Nephron progenitor cell (in vitro differentiated cells): ENCODE results near the gene THAP4.

Experiments used
- DNase-seq: peaks from one replicate; pipeline ENCODE4 v3.0.0; 2021
- H3K27ac Mint-ChIP-seq: 2 replicates; pipeline ENCODE4 v1.8.0; 2021; ENCODE audit warnings: mild to moderate bottlenecking, moderate library complexity, mixed read lengths
- H3K27me3 Mint-ChIP-seq: 2 replicates; pipeline ENCODE4 v1.8.0; 2021; ENCODE audit warnings: mild to moderate bottlenecking, low read depth, mixed read lengths; ENCODE audit not compliant: poor library complexity
- H3K36me3 Mint-ChIP-seq: 2 replicates; pipeline ENCODE4 v1.8.0; 2021; ENCODE audit warnings: low read depth, mixed read lengths
- H3K4me1 Mint-ChIP-seq: 2 replicates; pipeline ENCODE4 v1.8.0; 2021; ENCODE audit warnings: mixed read lengths
- H3K4me3 Mint-ChIP-seq: 2 replicates; pipeline ENCODE4 v1.8.0; 2021; ENCODE audit warnings: mild to moderate bottlenecking, moderate library complexity, mixed read lengths
- H3K9me3 Mint-ChIP-seq: 2 replicates; pipeline ENCODE4 v1.8.0; 2021; ENCODE audit warnings: mild to moderate bottlenecking, moderate library complexity, mixed read lengths
- CTCF ChIP-seq: fragments of 200-600 bp; sonication (generic); IDR thresholded peaks from 2 replicates; pipeline ENCODE4 v1.5.0; 2021; ENCODE audit warnings: antibody characterized with exemption

The THAP4 gene

GRCh38 chr2:241637795-241638660 lies 1.1 kb upstream of the THAP4 start:
- H3K27me3 Mint-ChIP-seq = no peaks in the 10 kb centered on the region
- peaks cover 35% of the 10 kb centered on the region for H3K36me3 Mint-ChIP-seq
- no peak for TF ChIP-seq CTCF
- peaks cover 59% of the 10 kb centered on the region for H3K4me1 Mint-ChIP-seq
- DNase-seq = peak; percentile 70
- peak overlapping the region; percentile 98 for H3K4me3 Mint-ChIP-seq
- no peaks in the 10 kb centered on the region for H3K9me3 Mint-ChIP-seq
- H3K27ac Mint-ChIP-seq = peak overlapping the region; percentile 83

- no peak for TF ChIP-seq CTCF
- Mint-ChIP-seq H3K9me3 (no peaks in the 10 kb centered on the region), H3K4me3 (peak overlapping the region; percentile 88), H3K27ac (peak overlapping the region; percentile 97), H3K36me3 (peaks cover 50% of the 10 kb centered on the region), H3K4me1 (peaks cover 51% of the 10 kb centered on the region), H3K27me3 (no peaks in the 10 kb centered on the region)
- DNase-seq = peak; percentile 70
Observed at GRCh38 chr2:241636182-241637017, 558 bp downstream of the THAP4 start.

GRCh38 chr2:241635756-241636155 lies 1.2 kb downstream of the THAP4 start:
- Mint-ChIP-seq H3K9me3 (no peaks in the 10 kb centered on the region), H3K4me3 (peak overlapping the region; percentile 88), H3K27ac (peak overlapping the region; percentile 97), H3K4me1 (peaks cover 44% of the 10 kb centered on the region), H3K36me3 (peaks cover 56% of the 10 kb centered on the region), H3K27me3 (no peaks in the 10 kb centered on the region)
- no peak for DNase-seq
- TF ChIP-seq CTCF = no peak

GRCh38 chr2:241633561-241633960 lies 3.4 kb downstream of the THAP4 start:
- Mint-ChIP-seq H3K4me1 (peaks cover 33% of the 10 kb centered on the region), H3K27me3 (no peaks in the 10 kb centered on the region), H3K36me3 (peaks cover 48% of the 10 kb centered on the region), H3K4me3 (no peak overlapping the region), H3K27ac (no peak overlapping the region), H3K9me3 (no peaks in the 10 kb centered on the region)
- no peak for DNase-seq
- no peak for TF ChIP-seq CTCF

- Mint-ChIP-seq H3K9me3 (no peaks in the 10 kb centered on the region), H3K36me3 (peaks cover 53% of the 10 kb centered on the region), H3K27ac (no peak overlapping the region), H3K27me3 (no peaks in the 10 kb centered on the region), H3K4me3 (no peak overlapping the region), H3K4me1 (peaks cover 34% of the 10 kb centered on the region)
- TF ChIP-seq CTCF = no peak
- no peak for DNase-seq
Observed at GRCh38 chr2:241632478-241633325, 4.3 kb downstream of the THAP4 start.
